NCI-H187 (cell line): ENCODE data around the gene TUBB8.
"Not testable (repeated sequence)": the region's sequence is repeated elsewhere in the genome, so short reads cannot be mapped to it uniquely, and the experiment has no call there.

Experiments
- DNase-seq, 2 experiments: peaks; one replicate each; lab custom pipeline; 2025; lab: John Stamatoyannopoulos, UW

The TUBB8 gene

DNA sequence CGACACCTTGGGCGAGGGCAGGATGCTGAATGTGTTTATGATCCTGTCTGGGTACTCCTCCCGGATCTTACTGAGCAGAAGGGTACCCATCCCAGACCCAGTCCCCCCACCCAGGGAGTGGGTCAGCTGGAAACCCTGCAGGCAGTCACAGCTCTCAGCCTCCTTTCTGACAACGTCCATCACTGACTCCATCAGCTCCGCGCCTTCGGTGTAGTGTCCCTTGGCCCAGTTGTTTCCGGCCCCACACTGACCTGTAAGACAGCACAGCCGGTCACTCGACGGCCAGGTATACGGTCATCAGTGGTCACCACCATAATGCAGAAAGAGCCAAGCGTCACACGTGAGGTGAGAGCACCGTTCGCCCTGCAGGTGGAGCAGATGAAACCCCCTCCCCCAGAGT is 1.2 kb downstream of the TUBB8 start:
- not testable (repeated sequence) for DNase-seq

DNA sequence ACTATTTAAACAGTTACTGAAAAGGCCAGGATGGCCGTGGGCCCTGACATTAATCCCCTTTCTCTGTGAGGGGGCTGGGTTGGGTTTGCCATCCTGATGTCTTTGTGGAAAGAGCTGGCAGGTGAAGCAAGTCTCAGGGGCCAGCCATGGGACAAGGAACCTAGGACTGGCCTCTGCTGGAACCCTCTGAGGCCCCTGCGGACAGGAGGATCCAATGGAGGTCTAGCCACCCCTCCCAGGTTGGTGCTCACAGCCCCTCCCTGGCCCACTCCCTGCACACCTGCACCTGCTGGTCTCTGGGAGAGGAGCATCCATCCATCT is 35.8 kb downstream of the TUBB8 start:
- not testable (repeated sequence) for DNase-seq

DNA sequence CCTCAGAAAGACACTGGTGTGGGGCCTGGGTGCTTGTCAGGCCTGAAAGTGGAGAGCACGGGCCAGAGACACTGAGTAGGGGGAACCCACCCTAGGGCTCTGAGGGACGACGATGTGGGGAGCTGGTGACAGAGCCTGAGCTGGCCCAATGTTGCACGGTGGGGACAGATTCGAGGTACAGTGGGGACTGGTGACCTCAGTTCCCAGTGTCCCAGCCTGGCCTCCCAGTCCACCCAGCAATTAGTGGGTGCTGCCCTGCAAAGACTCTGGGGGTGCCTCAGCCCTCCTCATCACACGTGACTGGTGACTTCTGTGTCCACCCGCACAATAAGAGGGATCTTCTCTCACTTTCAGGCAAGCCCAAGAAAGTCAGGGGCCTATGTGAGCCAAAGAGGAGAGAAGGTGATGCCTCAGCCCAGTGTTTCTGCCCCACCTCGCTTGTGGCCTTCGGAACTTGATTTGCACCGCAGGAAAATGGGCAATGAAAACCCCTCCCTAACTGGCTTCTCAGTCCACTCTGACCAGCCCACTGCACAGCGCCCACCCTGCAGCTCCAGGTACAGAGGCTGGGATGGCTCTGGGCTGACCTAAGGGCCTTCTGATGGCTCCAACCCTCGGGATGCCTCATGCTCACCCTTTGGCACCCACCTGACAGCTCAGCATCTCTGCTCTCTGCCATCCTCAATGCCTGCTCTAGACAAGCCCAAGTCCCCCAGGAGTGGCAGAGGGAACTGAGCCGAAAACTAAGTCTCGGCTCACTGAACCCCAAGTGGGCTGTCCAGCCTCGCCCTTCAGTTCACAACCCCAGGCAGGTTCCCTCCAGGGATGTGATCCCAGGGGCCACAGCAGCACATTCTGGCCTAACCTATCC is 36.4 kb downstream of the TUBB8 start:
- not testable (repeated sequence) for DNase-seq

DNA sequence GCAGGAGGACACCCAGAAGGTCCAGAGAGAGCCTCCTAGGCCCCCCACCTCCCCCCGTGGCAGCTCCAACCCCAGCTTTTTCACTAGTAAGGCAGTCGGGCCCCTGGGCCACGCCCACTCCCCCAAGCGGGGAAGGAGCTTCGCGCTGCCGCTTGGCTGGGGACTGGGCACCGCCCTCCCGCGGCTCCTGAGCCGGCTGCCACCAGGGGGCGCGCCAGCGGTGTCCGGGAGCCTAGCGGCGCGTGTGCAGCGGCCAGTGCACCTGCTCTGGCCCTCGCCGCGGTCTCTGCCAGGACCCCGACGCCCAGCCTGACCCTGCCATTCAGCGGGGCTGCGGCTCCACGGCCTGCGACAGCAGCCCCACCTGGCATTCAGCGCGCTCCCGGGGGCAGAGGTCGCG is 37.8 kb downstream of the TUBB8 start:
- DNase-seq = not testable (repeated sequence)

DNA sequence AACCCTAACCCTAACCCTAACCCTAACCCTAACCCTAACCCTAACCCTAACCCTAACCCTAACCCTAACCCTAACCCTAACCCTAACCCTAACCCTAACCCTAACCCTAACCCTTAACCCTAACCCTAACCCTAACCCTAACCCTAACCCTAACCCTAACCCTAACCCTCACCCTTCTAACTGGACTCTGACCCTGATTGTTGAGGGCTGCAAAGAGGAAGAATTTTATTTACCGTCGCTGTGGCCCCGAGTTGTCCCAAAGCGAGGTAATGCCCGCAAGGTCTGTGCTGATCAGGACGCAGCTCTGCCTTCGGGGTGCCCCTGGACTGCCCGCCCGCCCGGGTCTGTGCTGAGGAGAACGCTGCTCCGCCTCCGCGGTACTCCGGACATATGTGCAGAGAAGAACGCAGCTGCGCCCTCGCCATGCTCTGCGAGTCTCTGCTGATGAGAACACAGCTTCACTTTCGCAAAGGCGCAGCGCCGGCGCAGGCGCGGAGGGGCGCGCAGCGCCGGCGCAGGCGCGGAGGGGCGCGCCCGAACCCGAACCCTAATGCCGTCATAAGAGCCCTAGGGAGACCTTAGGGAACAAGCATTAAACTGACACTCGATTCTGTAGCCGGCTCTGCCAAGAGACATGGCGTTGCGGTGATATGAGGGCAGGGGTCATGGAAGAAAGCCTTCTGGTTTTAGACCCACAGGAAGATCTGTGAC is 38.7 kb downstream of the TUBB8 start:
- not testable (repeated sequence) for DNase-seq
